GM19324 (cell line): ENCODE data around the gene POC1A.

Source experiments
- ATAC-seq: cut with Tn5 transposase; IDR thresholded peaks from one replicate; pipeline ENCODE4 v1.9.1; 2021; ENCODE audit warnings: mild to moderate bottlenecking, moderate library complexity; ENCODE audit not compliant: unreplicated experiment, low FRiP score

The POC1A gene

DNA sequence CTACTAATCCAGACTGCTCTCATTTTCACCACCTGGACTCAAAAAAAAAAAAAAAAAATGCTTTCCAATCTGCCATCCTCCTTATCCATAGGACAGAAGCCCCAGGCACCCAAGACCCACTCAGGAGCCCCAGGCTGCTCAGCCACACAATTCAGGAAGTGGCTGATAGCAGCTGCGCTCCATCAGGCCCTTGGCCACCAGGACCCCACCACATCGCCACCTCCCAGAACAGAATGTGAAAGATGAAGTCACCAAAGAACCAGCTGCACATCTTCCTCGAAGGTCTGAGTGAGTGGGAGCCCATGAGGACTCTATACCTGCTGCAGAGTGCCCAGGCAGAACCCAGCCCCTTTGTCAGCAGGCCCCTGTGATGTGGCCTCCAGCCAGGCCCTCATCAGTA, 19.5 kb downstream of the POC1A start:
- ATAC-seq = no peak

DNA sequence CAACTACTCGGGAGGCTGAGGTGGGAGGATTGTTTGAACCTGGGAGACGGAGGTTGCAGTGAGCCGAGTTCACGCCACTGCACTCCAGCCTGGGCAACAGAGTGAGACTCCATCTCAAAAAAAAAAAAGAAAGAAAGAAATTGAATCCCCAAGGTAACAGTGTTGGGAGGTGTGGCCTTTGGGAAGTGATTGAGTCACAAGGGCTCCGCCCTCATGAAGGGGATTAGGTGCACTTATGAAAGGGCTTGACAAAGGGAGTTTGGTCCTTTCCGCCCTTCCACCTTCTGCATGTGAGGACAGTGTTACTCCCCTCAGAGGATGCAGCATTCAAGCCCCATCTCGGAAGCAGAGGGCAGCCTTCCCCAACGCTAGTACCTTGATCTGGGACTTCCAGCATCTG, 21.3 kb downstream of the POC1A start:
- ATAC-seq = no peak

DNA sequence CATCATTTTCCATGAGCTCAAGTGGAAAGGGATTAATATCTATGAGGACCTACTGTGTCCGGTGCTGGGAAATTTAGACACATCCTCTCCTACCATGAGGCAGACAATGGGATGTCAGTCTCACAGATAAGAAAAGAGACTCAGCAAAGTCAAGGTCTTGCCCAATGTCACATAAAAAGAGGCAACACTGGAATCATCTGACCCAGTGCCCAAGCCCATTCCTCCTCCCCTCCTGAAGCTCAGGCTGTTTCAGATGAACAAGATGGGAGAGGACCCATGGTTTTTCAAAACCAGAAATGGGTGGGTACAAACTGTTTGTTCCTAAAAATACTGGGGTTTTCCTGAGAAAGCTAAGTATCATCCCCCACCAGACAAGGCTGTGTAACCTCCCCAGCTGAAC, 22.2 kb downstream of the POC1A start:
- ATAC-seq = no peak

DNA sequence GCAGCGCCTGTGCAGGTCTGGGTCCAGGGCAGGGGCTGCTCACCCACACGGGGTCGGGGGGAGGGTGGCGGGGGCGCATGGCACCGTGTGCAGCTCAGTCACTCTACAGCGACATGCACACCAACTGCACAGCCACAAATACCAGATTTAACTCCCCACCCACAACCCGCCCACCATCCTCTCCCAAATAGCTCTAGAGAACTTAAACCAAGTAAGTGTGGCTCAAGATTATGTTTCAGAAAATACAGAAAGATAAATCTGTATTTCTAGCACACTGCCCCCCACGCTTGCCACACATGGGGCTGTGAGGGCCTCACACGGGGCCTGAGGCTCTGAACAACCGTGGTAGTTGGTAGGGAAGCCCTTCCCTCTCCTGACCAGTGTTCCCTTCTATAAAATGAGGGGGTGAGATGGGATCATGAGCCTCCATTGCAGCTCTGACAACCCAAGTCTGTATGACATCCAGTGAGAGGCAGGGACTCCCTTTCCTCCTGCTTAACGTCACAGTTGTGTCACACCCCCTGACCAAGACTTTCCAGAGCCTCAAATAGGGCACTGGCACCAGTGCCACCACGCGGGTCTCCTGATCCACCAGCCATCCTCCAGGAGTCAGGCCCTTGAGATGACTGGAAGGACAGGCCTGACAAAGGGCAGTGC, 23.1 kb downstream of the POC1A start:
- ATAC-seq = no peak

DNA sequence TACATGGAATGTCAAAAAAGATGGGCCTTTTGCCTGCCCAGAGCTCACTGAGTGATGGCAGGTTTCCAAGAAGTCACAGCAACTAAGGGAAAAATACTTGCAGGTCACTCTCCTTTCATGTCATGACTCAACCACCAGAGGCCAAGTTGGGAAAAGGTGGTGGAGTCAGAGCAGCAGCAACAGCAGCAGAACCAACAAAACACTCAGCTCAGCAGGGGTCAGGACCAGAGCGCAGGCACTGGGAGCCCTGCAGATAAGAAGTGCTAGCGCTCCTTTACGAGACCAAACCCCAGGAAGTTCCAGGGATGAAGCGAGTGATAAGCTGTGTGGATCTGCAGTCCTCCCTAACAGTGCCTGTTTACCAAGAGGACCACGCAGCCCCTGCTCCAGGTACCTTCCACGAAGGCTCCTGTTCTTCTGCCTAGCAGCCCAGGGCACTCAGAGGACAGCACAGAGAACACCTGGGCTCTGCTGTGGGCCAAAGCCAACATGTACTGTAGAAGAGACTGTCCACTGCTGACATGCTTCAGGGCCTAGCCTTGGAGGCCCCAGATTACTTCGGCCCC, 26.0 kb downstream of the POC1A start:
- ATAC-seq = no peak

DNA sequence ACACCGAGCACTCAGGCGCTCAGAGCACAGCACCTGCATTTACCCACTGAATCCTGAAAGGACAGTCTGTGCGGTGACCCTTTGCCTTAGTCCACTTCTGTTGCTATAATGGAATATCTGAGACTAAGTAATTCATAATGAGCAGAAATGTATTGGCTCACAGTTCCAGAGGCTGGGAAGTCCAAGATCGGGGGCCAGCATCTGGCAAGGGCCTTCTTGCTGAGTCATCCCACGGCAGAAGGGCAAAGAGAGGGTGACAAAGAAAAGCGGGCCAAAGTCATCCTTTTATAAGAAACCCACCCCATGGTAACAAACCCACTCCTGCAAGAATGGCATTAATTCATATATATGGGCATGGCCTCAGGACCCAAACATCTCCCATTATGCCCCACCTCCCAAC, 27.7 kb downstream of the POC1A start:
- ATAC-seq = no peak

DNA sequence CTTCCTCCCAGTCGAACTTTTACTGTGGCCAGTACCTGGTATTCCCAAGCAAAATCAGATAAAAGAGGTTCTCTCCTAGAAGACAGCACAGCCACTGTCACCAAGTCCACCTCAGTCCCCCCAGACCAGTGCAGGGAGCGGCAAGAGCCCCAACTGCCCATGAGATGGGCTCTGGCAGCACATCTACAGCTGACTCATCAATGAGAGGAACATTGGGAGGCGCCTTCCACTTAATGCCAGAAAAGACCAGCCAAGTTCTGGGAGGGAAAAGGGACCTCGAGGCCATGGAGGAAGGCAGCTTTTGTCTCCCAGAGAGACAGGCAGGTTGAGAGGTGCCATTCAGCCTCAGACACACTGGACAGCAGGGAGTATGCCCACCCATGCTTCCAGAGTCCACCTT, 28.2 kb downstream of the POC1A start:
- no peak for ATAC-seq

DNA sequence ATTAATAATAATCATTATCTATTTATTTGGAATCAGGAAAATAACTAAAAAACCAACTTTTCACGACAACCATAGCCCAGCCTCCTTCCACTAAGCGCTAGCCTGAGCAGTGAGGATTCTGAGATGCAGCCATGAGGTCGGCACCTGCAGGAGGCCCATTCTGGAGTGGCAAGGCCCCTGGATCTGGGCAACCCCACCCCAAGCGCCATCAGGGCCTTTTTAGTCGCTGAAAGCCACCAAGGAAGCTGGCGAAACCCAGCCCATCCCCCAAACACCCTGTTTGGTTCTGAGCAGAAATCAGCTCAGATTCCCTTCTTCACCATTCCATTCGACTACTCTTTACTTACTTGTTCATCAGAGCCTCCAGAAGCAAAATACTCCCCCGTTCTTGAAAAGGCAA, 29.5 kb downstream of the POC1A start:
- ATAC-seq = no peak

DNA sequence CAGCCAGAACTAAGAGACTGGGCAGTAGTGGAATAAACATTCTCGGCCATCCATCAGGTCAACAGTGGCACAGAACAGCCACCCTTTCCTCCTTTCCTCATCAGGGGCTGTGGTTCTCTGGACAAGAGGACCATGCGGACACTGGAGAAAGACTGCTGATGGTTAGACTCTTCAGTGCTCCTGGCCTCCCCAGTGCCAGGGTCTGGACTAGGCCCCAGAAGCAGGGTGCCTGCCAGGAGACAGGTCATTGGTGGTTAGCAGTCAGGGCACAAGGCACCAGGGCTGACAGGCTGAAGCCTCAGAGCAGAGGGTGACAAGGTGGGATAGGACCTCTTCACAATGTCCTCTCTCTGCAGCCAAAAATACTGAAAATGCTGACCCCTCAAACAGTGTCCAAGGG, 30.1 kb downstream of the POC1A start:
- ATAC-seq = no peak

DNA sequence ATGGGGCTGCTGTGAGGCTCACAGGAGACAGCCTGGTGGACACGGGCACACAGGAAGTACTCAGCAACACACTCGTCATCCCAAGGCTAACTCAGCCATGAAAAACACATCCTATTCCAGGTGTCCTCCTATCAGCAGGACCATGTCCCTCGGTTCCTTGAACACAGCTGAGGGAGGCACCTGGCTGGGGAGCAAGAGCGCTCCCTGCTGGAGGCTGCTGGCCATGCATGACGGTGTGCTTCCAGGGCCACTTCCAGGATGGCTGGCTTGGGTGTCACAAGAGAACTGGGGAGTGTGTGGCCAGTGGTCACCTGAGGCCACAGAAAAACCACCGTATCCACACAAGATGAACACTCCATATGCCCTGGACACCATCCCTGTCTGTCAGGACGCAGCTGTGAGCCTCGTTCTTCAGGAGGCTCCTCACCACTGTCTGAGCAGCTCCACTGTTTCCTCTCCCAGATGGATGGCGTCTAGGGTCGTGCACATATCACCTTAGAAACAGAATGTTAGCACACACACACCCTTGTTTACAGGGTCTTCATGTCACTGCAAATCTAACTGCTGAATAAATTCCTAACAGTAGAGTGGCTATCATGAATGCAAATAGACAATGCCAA, 31.0 kb downstream of the POC1A start:
- peak; percentile 44 for ATAC-seq

DNA sequence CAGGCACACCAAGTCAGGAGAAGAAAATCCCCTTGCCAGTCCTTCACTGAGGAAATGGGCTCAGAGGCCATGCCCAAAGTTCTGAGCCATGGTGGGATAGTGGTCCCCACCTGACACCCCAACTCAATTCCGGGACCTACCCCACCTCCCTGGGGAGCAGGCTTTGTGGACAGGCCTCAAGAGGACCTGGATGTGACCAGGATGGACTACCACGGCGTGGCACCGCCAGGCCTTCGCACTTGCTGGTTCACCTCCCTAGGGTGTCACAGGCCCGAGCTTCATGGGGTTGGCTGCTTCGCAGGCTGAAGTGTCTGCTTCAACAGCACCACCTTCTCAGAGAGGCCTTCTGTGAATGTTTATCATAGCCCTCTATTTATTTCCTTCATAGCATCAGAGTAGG, 31.7 kb downstream of the POC1A start:
- ATAC-seq = no peak

DNA sequence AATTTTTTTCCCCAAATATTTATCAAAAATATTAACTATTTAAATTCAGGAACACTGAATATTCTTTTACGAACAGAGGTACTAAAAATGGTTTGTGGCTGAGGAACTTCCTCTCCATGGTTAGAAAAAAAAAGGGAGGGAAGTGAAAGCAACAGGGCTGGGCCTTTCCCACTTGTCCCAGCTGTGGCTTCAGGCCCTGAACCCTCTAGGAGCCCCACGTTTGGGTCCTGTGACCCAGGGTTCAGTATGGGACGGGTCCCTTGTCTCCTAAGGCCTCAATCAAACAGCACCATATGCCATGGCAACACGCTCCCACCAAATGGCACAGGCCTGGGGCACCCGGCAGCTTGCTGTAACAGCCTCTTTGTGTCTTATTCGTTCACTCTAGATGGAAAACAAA, 32.4 kb downstream of the POC1A start:
- no peak for ATAC-seq

DNA sequence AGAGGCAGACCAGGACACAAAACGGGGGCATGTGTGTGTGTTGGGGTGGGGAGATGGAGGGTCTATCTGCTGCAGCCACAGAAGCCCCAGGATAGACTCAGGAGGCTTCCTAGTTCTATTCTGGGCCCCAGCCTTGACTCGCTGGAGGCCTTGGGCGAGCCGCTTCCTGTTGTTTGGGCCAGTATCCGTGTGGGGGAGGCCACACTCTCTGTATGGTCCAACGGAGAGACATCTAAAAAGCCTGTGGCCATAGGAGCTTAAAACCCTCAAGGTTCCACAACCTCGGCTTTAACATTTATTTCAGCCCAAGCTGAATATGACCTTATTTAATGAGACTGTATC, 32.8 kb downstream of the POC1A start:
- no peak for ATAC-seq

DNA sequence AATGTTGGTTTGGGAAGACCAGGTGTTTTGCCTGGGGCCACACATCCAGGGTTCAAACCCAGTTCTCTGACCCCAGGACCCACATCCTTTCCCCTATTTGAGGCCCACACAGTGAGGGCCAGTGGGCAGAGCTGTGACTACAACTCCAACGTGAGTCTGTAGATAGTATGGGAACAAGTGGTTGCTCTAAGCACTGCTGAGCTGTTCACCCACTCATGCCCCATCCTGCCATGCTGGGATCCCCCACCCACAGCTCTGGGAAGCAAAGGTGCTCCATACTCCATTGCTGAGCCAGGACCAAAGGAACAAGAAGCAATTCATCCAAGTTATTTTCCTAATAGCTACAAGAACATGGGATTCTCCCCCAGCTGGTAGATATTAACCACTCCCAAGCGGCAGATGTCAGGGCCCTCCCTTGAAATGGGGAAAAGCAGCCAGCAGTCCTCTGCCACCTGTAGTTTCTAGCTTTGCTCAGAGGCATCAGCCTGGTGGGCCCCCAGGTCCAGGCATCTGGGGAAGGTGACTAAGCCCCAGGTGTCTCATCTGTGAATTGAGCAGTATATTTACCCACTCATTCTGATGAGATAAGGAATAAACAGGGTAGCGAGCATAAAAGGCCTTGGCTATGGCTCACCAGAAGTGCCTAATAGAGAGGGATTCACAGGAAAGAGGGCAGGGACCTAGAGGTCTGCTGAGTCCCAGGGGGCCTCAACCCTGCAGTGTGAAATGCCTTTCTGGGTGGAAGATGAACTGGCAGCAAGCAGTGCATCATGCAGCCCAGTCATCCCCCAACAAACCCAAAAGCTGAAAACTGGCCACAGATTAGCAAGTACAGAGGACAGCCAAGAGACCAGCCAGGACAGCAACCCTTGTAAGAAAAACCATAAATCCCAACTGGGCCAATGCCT, 33.4 kb downstream of the POC1A start:
- ATAC-seq = no peak

DNA sequence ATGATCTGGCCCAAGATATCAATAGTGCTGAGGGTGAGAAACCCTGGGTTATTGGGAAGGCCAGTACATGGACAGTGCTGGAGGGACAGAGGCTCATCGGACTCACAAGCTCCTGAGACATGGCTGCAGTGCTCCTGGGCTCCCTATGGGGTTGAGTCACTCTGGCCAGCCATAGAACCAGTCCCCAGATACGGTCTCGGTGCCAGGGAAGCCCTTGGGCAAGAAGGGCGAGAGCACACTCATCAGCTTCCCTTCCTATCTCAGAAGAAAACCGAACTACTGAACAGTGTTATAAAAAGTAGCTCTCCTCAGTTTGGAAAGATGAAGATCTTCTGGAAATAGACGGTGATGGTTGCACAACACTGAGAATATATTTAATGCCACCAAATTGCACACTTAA, 34.4 kb downstream of the POC1A start:
- ATAC-seq = no peak

DNA sequence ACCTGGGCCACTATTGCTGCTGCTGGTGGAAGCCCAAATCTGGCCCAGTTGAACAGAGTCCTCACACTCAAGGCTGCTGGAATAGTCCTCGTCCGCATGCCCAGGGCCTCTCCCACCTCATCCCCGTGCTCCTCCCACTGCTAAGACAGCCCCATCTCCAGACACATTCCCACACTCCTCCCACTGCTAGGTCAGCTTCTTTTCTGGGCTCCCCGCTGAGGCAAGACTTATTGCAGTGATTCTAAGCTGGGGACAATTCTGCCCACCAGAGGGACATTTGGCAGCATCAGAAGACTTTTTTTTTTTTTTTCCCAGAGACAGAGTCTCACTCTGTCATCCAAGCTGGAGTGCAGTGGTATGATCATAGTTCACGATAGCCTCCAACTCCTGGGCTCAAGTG, 35.1 kb downstream of the POC1A start:
- no peak for ATAC-seq

DNA sequence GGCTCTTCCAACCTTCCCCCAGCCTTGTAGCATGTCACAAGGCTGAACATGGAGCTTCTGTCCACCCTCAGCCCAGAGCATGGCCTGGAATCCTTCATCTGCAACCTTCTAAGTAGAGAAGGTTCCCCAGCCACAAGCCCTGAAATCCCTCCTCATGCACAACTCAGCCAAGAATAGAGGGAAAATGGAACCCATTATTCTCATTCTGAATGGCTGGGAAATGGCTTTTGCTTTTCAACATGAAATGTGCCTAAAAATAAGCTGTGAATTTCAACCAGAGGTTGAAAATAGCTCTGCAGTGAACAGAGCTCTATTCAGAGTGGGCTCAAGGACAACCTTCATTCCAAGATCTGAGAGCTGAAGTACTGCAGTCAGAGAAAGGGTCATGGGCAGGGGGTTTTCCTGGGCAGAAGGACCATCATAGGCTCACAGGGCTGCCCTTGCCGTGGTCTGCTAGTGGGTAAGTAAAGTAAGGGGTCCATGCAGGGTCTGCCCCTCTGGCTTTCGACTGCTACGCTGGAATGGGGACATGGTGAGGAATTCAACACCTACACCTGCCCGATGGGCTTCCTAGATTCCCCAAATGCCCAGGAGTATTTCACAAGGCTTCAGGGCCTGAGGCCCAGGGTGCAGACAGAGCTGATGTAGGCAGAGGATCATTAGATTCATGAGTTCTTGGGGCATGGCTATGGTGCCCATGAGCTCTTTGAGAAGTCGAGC, 35.9 kb downstream of the POC1A start:
- no peak for ATAC-seq

DNA sequence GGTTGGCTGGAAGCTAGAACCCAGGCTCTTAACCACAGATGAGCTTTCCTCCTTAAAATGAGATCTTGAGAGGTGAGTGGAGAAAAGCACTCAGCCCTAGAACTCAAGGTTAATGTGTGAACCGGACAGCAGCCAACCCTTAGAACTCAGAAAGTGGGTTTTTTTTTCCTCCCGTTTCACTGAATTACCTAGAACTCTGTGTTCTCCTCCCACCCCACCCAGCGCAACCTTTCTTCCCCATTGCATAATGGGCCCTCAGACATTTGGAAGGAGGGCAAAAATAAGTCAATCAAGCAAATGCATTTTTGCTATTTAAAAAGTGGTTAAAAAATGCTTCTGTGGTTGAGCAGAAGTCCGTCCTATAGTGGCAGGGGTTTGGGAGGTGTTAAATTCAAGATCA, 36.7 kb downstream of the POC1A start:
- ATAC-seq = no peak

DNA sequence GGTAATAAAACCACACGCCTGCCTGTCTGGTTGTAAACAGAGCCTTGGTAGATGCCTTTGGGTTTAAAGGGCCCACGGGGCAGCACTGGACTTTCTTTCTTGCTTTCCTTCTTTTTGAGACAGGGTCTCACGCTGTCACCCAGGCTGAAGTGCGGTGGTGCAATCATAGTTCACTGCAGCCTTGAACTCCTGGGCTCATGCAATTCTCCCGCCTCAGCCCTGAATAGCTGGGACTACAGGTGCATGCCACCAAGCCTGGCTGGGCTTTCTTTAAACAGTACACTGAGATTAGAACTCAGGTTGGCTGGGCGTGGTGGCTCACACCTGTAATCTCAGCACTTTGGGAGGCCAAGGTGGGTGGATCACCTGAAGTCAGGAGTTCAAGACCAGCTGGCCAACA, 42.2 kb downstream of the POC1A start:
- no peak for ATAC-seq

DNA sequence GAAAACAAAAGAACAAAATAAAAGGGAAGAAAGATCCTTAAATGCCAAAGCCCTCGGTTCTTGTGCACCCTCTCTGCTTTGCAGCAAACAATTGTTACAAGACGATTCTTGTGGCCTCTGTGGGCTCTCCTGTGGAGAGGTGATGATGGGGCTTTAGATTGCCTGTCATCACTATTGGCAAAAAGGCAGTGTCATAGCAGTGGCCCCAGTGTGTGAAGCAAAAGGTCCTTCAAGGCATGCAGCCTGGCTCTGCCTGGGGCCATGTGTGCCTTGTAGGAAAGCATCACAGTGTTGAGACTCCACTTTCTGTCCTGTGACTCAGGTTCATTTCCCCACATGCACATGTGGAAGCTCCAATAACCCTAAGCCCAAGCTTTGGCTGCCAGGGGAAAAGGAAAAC, 43.7 kb downstream of the POC1A start:
- ATAC-seq = no peak
